ENCODE results near the gene CDO1.

DNA sequence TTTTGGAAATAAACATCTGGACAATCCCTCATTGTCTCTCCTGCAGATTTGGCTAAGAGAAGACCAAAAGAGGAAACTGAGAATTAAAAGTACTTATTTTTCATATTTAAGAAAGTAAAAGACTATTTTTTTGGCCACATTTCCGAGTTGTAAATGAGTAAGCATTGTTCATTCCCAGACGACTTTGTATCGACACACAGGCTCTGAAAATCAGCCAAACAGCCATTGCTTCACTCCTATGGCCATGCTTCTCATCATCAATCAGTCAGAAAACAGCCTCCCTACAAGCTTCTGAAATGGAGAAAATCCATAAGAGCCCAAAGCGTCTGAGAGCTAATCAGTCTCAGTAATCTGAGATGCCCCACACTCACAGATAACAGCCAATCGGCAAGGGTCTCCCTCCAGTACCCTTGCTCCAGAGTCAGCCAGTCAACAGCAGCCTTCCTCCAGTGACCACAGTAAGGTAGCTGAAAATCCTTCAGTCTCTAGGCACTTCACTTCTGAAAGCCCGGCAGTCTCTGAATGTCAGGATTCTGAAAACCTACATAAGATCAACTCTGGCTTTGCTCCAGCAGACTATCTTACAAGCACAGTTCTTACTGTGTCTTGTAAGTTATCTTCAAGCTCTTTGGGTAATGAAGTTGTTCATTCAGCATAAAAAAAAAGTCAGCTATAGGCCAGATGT is 30.9 kb downstream of the CDO1 start:
- no peak for TF ChIP-seq NFIC (IDR thresholded peaks at IDR 0.05)
- no peak for TF ChIP-seq TCF12 (IDR thresholded peaks at IDR 0.05; ENCODE audit: low read depth)
- no peak for TF ChIP-seq TAF1 (IDR thresholded peaks at IDR 0.05; ENCODE audit: low read depth)

Data from Ishikawa (cell line).